ENCODE measurements around the gene UCKL1. TPM values are rescaled to one million over a fixed set of nuclear protein-coding genes. Genes with fewer than 3 reads are reported as not detected.
"Not testable (repeated sequence)": the region's sequence is repeated elsewhere in the genome, so short reads cannot be mapped to it uniquely, and the experiment has no call there.

The UCKL1 gene
- total RNA-seq, 1 experiment from 2014 or later: 17.9 TPM

DNA sequence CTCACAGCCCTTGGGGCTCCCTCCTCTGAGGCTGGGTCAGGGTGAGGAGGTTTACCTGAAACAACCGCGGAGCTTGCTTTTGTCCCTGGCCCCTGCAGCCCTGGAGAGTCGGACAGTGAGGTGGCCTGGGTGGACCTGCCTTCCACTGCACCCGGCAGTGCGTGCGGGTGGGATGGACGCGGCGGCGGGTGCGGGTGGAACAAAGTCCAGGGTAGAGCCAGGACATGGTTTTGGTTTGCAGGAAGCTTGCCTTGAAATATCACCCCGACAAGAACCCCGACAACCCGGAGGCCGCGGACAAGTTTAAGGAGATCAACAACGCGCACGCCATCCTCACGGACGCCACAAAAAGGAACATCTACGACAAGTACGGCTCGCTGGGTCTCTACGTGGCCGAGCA lies 27.1 kb downstream of the UCKL1 start:
- DNase-seq (ENCODE audit: extremely low read depth, low read depth): no peak

DNA sequence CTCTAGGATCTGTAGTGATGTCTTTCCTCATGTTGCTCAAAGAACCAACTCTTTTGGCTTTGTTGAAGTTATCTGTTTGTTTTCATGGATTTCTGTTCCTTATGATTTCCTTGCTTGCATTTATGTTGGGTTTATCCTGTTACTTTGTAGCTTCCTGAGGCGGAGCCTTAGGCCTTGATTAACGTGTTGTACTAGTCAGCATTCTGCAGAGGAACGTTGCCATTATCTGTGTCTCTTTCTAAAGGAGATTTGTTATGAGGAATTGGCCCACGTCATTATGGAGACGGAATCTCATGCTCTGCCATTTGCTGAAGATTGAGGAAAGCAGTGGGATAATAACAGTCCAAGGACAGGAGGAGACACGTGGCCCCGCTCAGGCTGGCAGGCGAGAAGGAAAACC lies 29.9 kb downstream of the UCKL1 start:
- DNase-seq (ENCODE audit: extremely low read depth, low read depth): no peak

DNA sequence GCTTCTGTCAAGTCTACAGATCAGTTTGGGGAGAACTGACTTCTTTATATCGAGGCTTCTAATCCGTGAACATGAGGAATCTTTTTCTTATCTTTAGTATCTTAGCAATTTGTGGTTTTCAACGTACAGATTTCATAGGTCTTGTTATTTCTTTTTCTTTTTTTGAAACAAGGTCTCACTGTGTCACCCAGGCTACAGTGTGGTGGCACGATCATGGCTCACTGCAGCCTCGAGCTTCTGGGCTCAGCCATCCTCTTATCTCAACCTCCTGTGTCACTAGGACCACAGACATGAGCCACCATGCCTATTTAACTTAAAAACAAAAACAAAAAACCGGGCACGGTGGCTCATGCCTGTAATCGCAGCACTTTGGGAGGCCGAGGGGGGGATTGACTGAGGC lies 32.0 kb downstream of the UCKL1 start:
- no peak for DNase-seq (ENCODE audit: extremely low read depth, low read depth)

DNA sequence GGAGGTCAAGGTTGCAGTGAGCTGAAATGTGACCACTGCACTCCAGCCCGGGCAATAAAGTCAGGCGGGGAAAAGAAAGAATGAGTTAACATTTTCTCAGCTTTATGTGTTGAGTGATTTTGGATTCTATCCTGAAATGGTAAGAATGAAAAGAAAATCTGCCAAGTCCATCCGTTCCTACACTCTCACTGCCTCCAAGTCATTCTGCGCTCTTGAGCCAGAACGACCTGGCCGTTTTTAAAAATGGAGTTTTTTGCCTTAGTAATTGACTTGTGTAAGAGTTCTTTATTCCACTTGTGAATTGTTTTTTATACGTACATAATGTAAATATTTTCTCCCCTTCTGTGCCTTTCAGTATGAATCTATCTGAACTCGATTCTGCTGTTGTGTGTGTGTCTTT lies 32.6 kb downstream of the UCKL1 start:
- DNase-seq (ENCODE audit: extremely low read depth, low read depth): no peak

DNA sequence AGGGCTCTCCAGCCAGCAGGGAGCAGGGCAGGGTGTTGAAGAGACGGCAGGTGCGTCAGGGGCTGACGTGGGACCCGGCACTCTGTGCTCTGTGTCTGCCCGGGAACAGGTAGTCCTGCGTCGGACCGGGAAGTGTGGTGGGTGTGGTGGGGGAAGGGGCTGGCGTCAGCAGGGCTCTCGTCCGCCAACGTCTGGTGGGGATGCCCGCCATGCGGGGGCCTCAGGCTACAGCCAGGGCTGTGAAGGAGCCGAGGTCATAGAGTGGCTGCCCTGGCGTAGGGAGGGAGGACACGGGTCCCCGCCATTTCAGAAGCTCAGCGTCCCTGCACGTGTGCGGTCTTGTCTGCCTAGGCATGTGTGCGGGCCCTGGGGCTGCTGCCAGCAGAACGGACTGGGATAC lies 36.0 kb downstream of the UCKL1 start:
- DNase-seq (ENCODE audit: extremely low read depth, low read depth): no peak

DNA sequence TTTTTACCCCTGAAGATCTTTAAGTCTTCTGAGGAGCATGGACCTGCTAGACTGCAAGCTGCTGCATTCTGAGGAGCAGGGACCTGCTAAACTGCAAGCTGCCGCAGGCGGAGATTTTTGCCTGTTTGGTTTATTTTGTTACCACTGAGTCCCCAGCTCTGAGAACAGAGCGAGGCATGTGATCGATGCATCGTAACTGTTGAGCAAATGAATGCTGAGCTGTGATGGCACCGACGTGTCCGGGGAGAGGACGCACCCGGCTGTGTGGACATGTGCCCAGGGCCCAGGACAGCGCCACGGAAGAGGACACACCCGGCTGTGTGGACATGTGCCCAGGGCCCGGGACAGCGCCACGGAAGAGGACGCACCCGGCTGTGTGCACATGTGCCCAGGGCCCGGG lies 37.1 kb downstream of the UCKL1 start:
- no peak for DNase-seq (ENCODE audit: extremely low read depth, low read depth)

DNA sequence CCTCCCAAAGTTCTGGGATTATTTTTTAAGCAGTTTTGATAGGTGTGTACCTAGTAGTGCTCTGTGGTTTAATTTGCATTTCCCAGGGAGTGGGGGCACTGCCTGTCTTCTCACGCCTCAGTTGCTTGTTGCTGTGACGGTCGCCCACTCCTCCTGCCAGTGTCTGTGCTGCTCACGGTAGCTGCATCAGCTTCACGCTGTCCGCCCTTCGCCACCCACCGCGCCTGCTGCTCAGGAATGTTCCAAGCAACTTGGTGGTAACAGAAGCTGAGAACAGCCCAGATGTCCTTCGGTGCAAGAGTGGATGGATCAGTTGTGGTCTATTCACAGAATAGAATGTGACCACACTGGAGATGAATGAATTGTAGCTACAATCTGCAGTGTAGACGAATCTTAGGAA lies 38.4 kb downstream of the UCKL1 start:
- DNase-seq (ENCODE audit: extremely low read depth, low read depth): no peak

DNA sequence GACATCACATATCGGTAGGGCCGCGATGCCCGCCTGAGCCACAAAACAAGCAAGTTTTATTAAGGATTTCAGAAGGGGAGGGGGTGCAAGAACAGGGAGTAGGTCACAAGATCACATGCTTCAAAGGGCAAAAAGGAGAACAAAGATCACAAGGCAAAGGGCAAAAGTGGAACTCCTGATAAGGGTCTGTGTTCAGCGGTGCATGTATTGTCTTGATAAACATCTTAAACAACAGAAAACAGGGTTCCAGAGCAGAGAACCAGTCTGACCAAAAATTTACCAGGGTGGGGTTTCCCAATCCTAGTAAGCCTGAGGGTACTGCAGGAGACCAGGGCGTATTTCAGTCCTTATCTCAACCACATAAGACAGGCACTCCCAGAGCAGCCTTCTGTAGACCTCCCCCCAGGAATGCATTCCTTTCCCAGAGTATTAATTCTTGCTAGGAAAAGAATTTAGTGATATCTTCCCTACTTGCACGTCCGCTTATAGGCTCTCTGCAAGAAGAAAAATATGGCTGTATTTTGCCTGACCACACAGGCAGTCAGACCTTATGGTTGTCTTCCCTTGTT lies 39.8 kb downstream of the UCKL1 start:
- not testable (repeated sequence) for DNase-seq (ENCODE audit: extremely low read depth, low read depth)

DNA sequence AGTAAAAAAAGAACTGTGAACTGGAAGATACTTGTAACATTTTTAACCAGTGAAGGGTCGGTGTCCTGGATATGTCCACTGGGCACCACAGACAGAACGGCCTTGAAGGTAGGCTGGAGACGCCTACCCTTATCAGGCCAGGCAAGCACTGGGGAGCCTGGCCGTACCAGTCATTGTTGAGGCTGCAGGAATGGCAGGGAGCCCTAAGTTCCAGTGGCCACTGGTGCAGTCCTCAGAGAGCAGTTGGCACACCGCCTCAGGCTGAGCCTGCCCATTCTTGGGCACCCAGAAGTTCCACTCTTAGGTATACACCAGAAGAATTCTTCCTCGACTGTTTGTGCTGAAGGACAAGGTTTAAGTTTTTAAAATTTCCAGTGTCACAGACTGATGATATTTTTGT lies 40.7 kb downstream of the UCKL1 start:
- DNase-seq (ENCODE audit: extremely low read depth, low read depth): no peak

DNA sequence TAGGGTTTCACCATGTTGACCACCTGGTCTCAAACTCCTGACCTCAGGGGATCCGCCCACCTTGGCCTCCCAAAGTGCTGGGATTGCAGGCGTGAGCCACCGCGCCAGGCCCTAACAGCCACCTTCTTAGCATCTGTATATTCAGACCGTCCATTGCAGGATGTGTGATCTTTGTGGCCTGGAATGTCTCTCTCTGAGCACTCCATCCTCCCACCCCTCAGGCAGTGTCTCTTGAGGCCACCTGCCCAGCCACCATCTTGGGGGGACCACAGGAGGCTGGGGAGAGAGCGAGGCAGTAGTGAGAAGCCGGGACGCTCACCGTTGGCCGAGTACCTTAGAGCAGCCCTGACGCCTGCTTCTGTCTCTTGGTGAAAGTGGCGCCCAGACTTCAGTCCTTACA lies 42.4 kb downstream of the UCKL1 start:
- no peak for DNase-seq (ENCODE audit: extremely low read depth, low read depth)

DNA sequence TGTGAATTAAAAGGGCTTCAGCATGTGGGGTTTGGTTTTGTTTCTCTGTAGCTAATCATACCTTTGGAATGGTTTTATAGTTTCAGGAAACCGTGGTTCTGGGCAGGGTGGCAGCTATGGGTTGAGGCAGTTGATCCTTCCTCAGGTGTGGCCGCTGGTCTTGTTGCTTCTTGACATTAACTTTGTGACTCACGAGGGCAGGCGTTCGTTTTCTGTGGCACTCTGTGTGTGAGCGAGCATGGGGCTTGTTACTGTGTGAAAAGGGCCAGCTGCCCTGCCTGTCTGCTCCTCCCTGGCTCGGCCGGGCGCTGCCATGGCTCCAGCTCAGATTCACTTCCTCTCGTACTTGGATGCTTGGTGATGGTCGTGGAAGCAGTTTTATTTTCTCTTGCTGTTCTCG lies 45.0 kb downstream of the UCKL1 start:
- DNase-seq (ENCODE audit: extremely low read depth, low read depth): no peak

DNA sequence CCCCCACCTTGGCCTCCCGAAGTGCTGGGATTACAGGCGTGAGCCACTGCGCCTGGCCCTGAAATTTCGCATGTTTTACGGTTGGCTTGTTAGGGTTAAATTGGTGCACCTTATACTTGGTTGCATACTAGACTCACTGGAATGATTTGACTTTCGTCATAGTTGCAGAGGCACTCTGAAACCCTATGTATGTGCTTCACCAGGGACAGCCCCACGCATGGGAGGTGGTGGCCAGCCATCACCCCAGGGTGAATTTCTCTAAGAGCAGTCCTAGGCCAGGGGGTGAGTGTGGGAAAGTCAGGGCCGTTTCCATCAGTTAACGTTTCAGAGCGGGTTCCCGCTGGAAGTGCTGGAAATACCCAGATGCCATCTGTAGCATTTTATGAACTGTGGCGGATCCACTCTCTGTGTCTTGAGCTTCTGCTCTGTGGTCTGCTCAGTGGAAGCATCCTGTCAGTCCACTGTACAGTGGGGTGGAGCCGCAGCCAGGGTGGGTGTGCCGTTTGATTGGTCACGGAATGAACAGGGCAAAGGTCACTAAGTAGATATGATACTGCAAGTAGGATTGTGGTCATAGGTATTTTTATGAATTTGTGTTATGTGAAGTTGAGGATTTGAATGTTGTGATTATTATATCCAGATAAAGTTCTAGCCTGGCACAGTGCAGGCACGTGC lies 48.1 kb downstream of the UCKL1 start:
- no peak for DNase-seq (ENCODE audit: extremely low read depth, low read depth)

DNA sequence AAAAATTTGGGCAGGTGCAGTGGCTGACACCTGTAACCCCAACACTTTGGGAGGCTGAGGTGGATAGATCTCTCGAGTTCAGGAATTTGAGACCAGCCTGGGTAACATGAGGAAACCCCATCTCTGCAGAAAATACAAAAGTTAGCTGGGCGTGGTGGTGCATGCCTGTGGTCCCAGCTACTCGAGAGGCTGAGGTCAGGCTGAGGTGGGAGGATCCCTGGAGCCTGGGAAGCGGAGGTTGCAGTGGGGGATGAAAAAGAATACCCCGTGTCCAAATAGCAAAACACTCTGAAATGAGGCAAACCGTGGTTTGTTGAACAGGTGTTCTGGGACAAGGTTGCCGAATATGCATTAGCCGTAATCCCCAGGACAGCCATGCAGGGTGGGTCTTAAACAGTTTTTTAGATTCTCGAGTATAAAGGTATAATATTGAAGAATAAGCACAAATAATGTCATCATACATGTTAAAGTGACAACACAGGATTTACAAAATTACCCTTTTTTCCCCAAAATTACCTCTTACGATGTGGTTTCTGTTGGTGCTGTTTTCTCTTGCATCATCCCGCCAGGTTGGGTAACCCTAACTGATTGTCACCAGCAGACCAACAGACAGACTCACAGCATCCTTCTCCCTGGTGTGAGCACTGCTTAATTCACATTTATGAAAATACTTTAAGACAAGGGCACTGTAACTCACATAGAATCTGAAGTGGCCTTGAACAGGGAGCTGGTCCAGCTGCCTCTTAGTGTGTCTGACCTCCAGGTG lies 52.2 kb downstream of the UCKL1 start:
- DNase-seq (ENCODE audit: extremely low read depth, low read depth): no peak

DNA sequence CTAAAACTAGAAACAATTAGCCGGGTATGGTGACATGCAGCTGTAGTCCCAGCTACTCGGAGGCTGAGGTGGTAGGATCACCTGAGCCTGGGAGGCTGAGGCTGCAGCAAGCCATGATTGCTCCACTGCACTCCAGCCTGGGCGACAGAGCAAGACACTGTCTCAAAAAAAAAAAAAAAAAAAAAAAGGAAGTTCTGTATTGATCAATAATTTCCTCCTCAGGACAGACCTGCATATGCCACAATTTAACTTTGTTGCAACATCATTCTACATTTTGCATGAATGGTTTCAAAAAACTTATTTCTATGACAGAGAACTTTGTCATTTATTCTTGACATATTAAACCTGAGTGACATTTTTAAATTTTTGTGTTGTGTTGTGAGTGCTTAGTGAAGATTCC lies 55.8 kb downstream of the UCKL1 start:
- DNase-seq (ENCODE audit: extremely low read depth, low read depth): no peak

DNA sequence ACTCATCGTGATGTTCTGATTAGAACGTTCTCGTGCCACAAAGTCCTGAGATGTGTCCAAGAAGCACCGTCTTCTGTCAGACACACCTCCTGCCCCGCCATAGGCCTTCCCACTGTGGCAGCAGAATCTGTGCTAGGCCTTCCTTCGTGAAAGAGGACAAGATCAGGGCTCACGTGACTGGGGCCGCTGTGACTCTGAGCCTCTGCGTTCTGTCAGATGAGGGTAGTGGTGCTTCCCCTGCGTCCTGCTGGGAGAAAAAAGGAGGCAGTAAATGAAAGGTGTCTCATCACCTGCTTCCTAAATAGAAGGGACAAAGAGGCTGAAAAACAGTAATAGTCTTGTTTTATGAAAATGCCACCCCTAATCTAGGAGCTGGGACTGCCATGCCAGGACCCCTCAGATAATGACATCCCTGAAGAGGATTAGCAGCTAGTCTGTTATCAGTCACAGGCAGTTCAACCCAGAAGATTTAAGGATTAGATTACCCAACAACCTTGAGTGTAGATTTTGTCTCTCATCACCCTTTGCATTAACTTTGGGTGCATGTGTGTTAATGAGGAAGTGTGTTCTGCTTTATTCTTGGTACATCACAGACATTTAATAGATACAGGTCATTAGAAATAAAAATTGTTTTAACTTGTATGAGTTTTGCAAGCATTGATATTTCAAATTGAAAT lies 57.2 kb downstream of the UCKL1 start:
- DNase-seq (ENCODE audit: extremely low read depth, low read depth): no peak

DNA sequence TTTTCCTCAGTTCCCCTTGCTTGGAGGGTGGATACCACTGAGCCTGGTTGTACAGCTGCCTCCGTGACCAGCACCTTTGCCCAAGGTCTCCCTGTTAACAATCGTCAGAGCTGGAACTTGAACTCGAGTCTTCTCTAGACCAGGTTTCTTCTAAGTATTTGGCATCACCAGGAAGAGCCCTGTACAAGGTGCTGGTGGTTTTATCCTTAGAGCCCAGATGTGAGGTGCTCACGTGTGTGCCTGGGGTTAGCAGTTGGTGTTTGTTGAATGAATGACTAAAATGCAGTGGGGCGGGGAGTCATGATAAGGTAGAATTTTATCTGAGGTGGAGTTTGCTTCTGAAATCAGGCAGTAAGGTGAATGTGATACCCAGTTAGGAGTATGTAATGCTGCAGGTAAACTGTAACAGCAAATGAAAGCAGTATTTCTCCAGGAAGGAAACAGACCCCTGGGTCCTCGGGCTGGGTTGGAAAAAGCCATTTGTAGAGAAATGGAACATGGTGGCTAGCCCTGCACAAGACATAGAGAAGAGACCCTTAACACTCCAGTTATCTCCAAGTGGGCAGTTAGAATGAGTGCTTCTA lies 58.1 kb downstream of the UCKL1 start:
- no peak for DNase-seq (ENCODE audit: extremely low read depth, low read depth)

DNA sequence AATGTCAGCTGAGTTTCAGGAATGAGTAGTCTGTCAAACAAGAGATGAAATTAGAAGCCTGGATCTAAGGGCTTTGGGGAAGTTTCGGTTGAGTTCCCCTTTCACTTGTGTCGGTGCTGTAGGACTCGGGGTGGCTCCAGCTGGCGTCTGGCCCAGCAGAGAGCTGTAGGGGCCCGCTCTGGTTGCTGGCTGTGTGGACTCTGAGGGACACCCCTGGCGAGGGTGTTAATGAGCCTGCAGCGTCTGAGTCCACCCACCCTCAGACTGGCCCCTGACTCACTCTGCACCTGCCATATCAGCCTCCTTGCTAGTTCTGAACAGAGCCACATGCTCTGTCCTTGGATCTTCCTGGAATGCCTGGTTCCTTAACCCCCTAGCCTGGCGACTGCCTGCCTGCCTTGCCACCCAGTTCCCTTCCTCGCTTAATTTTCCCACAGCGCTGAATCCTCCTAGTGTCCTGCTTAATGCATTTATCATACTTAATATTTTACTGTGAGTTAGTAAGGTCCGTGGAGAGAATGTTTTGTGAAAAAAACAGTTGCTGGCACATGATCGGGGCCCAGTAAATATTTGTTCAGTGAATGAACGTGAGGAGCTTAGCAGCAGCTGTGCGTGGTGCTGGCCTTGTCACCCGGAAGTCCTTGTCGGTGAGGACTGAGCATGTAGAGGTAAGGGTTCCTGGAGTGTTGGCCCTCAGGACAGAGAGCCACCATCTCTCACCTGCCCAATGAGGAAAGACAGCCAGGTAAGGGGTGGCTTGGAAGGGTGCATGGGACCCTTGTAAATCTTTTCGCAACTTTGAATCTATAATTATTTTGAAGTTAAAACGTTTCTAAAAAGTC lies 59.7 kb downstream of the UCKL1 start:
- no peak for DNase-seq (ENCODE audit: extremely low read depth, low read depth)

DNA sequence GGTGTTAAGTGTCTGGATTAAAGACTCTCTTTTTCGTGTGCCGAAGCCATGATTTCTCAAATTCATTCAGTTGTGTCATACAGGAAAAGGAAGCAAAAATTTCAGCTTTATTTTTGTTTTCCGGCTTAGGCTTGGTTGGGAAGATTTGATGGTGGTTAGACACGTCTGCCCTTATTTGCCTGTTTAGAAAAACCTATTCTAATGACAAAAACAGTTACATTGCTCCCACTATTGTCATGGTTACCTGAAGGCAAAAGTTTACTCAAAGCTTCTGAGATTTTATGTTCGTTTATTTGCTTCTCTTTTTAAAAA lies 60.3 kb downstream of the UCKL1 start:
- no peak for DNase-seq (ENCODE audit: extremely low read depth, low read depth)

DNA sequence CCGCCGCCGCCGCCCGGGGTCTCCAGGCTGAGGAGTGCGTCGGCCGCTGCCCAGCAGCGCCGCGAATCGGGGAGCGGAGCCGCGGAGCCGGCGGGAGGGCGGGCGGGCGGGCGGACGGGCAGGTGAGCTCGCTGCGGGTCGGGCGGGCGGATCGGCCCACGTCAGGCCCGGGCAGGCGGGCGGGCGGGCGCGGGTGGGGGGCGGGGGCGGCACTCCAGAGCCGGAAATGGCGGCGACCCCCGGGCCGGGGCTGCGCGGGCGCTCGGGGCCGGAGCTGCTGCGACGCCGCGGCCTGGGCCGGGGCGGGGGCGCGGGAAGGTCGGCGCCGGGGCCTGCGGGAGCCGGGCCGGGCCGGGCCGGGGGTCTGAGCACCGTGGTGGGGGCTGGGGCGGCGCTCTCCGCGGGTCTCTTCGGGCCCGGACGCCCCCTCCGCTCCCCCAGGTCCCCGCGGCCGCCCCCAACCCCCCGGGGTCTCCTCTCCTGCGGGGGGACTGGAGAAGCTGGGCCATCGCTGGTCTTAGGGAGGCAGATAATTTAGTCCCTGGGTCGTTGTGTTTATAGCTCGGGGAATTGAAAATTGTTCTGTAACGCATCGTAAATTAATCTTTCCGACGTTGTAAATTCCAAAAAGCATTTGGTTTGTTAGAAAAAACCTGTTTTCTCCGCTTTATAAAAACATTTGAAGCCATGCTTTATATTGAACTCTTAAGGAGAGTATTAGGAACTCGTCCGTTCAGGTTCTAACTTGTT lies 60.8 kb downstream of the UCKL1 start:
- DNase-seq (ENCODE audit: extremely low read depth, low read depth): no peak
